NK-92 (cell line): ENCODE measurements around the gene GPSM3.
"Not testable (repeated sequence)": the region's sequence is repeated elsewhere in the genome, so short reads cannot be mapped to it uniquely, and the experiment has no call there.

Experiments used
- DNase-seq: peaks from one replicate; lab custom pipeline; 2025; ENCODE audit not compliant: unreplicated experiment; lab: John Stamatoyannopoulos, UW

GPSM3 gene

DNA sequence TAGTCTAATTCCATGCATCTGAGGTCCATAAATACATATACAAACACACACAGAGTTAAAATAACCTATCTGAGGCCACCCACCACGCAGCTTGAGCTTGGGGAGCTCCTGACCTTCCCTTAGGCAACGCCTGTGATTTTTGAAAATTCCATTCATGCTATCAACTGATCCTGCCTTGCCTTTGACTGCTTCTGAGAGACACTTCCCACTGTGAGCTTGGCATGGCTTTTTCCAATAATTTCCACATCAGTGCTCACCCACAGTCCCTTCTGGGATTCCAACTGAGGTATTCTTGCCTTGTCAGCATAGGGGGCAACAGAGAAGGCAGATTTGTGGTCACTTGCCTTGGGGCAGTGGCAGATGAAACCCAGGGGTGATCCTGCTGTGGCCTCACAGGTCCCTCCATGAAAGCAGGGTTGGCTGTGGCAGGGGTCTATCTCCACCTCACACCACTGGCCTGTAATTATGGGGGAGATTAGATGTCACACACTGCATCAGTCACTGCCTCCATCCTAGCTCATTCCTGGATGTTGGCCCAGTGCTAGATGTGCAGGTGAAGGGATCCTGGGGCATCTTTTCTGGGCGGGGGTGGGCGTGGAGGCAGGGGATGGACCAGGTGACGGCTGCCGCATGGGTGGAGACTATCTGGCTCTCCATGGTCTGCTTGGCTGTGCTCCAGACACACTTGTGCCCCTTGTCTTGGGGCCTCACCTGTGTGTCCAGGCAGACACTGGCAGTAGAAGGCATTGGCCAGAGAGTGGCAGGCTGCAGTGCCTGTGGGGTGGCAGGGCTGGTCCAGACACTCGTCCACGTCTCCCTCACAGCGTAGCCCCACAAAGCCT lies 11.2 kb upstream of the GPSM3 start:
- DNase-seq: no peak

GRCh38 chr6:32202186-32202585 lies 9.7 kb upstream of the GPSM3 start:
- no peak for DNase-seq

- DNase-seq: no peak
Observed at GRCh38 chr6:32200711-32201475, 8.4 kb upstream of the GPSM3 start.

DNA sequence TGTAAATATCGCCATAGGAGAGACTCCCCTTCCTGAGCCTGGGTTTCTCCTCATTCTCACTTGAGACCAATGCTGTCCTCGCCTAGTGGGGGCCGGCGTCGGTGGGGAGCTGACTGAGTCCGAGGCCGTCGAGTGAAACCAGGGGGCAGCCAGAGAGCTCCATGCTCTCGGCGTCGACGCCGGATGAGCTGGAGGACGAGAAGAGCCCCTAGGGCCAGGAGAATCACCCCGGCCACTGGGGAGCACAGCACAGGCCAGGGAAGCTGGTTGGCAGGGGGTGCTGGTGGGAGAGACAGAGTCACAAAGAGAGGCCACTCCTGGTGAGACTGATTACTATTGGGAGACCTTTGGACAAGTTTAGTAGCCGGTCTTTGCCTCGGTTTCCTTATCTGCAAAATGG lies 6.4 kb upstream of the GPSM3 start:
- no peak for DNase-seq

DNA sequence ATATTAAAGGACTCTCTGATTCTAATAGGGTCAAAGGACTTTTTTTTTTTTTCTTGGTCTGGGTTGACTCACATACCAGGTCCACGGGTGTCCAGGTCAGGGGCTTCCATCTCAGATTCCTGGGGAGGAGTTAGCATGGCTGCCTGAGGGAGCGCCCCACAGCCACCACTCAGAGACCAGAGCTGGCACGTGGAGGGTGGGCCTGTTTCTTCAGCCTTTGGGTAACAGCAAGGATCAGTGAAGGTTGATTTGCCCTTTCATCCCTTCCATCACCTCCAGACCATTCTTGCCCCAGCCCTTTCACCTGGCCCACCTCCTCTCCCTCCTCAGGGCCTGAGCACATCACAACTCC lies 5.9 kb upstream of the GPSM3 start:
- no peak for DNase-seq

DNA sequence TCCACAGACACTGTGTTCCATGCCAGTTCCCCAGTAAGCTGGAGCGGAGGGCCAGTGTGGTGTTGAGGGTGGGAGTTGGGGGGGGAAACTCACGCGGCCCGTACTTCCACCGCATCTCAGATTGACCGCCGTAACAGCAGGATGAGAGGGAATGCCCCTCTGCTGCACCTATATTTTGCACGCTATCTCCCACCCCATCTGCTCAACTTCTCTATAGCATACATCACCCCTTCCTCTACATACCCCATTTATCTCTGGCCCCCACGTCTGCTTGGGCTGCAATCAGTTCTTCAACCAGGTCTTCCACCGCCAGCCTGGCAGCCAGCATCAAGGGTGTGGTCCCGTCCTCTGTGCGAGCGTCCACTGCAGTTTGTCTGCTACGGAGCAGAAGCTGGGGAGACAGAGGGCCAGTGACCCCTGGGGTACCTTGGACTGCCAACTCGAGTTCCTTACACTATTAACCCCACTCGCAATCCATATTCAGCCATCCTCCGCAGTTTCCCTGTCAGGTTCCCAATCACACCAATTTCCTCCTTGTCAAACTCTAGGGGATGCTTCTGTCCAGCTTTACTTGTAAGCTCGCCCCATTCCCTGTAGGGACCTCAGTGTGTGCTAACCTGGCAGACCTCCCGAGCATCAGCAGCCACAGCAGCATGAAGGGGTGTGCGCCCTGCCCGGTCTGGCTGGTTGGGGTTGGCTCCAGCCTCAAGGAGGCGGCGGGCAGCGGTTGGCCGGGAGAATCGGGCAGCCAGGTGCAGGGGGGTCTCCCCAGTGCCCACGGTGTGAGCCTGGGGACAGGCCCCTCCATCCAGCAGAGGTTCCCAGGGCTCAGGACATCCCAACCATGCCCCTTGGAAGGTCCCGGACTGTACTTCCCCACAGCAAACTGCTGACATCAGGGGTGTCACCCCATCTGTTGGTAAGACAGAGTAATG lies 4.5 kb upstream of the GPSM3 start:
- no peak for DNase-seq

DNA sequence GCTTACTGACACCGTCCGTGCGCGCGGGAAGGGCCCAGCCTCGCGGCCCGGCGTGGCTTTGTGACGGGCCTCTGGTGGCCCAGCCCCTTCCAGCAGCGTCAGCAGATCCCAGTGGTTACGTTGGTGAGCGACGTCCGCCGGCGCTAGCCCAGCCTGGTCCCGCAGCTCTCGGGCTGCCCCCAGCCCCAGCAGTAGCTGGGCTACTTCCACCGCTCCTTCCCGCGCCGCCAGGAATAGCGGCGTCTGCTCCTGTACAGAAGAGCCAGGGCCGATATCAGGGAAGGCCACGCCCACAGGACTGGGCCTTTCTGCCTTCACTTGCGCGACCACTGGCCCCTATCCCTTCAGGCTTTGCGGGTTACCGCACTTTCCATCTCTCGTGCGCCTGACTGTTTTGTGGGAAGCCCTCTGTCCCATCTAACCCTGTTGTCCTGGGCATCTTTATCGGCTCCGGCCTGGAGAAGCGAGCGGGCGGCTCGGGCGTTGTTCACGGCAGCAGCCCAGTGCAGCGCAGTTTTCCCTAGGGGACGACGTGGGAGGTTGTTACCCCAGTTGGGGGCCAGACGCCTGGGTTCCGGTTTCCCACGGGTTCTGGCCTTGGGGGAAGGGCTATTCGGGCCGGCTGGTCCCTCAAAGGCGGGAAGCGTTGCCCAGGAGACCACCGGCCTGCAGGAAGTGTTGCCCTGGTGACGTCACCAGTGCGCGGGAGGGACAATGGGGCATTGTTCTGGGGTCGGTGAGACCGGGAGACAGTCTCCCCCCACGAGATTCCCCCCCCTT lies 3.6 kb upstream of the GPSM3 start:
- DNase-seq: no peak

- DNase-seq: peak; percentile 92
Observed at GRCh38 chr6:32195652-32195901, 3.1 kb upstream of the GPSM3 start.

DNA sequence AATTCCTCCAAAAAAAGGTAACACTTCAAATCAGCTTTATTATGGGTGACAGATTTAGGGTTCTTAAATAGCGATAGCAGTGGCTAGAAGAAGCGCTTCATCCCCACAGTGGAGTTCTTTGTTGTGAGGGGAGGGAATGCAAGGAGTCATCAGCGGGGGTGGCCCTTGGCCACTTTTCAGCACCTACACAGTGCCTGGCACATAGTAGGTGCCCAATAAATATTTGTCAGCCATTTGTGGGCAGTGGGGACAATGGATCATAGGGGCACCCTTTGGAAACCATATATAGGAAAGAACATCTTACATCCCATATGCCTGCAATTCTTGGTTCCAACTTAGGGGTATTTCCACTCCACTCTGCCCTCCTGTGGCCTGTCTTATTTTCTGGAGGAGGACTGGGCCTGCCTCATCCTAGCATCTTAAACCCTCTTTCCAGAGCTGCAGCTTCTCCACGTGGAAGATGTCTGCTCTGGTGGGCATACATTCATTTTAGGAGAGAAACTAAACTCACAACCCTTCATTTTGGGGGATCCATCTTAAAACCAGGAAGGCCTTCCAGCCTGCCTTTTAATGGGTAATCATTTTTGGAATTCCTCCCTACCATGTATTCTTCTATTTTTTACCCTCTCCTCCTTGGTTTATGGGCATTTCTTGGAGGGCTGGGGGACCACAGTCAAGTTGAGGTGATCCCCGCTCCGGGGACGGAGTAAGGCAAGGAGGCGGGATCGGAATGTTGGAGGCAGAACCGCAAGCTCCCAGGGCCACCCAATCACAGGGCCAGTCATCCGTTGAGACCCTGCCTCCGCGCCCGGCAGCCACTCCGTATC lies 2.6 kb upstream of the GPSM3 start:
- no peak for DNase-seq

DNA sequence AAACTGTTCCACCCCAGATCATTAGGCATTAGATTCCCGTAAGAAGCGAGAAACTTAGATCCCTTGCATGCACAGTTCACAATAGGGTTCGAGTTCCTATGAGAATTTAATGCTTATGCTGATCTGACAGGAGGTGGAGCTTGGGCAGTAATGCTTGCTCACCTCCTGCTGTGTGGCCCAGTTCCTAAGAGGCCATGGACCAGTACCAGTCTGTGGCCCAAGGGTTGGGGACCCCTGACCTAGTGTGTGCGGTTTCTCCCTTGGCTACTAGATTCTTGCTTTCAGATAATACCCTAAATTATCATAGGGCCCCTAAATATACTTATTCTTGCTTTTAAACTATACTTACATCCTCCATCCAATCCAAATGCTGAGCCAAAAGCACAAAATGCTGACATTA lies 1.9 kb upstream of the GPSM3 start:
- DNase-seq: no peak

- not testable (repeated sequence) for DNase-seq
Observed at GRCh38 chr6:32193096-32193495, 653 bp upstream of the GPSM3 start.

DNA sequence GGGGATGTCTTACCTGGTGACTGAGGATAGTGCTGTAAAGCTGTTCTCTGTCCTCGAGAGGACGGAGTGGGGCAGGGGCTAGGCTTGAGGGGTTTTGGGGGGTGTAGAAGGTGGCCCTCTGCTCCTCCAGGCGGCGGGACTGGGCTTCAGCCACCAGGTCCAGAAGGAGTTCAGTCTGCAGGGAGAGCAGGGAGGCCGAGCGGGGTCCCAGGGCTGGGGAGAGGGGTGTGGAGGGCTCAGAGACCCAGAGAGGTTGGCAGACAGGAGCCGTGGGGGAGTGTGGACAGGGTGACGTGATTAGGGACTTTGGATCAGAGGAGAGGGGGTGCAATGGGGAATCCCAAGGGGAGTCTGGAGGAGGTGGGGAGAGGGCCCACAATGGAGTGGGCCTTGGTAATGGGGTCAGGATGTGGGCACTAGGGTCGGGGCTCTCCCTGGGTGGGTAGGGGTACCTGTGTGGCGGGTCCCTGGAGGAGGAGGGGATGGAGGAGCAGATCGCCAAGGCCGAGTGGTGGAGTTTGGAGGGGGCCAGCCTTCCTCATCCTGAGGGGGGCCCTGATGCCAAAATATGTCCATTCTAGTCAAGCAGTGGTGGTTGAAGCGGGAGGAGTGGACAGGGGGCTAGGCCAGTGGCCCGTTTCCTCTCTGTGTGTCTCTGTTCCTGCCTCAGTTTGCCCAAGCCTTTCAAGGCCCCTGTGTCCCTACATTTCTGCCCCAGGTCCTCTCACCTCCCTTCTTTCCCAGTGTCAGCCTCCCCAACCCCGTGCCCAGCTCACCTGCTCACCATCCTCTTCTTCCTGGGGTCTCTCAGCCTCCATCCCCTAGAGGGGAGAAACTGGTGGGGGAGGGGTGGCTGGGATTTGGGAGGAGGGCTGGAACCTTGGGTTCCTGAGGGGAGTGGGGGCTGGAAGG lies 491 bp downstream of the GPSM3 start:
- no peak for DNase-seq

DNA sequence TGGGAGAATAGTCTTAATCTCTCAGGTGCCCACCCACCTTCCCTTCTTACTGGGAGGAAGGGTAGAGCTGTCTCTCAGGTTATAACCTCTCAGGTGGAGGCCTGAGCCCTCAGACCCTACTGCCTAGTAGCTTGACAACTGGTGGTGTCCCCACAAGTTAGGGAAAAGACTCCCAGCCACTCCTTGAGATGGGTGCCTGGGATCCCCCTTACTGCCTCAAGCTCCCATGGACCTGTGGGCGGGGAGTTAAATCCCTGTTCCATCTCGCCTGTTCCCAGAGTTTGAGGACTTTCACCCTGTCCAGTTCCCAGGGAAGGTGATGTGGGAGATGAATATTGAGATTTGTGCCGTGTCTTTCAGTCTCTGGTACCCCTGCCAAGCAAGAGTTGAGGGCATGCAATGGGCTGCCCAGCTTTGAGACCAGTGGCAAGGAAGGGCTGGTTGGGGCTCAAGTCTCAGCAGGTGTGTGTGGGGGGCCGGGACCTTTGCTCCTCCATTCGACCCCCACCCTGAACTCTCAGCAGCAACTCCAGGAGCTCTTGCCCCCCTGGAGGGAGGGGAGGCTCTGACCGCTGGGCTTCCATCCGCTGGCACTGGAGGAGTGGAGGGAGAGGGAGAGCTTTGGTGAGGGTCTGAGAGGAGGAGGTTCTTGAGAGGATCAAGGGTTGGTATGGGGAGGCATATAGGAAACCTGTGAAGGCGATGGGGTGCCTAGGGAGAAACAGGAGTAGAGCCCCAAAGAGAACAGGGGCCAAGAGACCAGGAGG lies 1.3 kb downstream of the GPSM3 start:
- DNase-seq: no peak

GRCh38 chr6:32190054-32190851 lies 2.2 kb downstream of the GPSM3 start, which contains the start of gene PBX2:
Gene PBX2, minus strand, starts transcription at chr6:32190202. Its CDS starts 287 bp downstream, at chr6:32189915.
- DNase-seq: no peak

- no peak for DNase-seq
Observed at GRCh38 chr6:32189742-32190053, 2.7 kb downstream of the GPSM3 start.

DNA sequence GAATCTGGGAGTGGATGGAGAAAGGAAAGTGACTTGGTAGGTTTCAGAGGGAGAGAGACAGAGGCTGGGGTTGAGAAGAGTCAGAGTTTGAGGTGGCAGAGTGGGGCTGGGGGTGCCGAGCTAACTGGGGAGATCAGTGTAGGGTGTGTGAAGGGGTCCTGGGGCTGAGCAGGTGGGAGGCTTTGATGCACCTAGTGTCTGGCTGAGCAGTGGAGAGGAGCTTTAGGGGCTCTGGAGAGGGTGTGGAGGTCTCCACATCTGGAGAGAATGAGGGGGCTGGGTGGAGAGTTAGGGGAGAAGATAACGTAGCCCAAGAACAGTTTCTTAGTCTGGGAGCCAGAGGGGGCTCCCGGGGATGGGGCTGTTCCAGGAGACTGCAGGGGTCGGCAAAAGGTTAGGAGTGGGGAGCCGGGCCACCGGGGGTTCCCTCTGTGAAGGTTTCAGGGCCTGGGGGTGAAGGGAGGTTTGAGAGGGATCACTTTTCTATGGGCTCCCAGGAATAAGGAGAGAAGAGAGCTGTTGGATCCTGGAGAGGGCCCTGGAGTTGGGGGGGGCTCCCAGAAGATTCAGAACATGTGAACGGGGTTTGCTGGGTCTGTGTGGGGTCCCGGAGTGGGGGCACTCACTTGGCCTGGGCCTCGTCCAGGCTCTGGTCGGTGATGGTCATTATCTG lies 3.2 kb downstream of the GPSM3 start:
- DNase-seq: no peak
